Subcutaneous adipose tissue (tissue), 4 donors: ENCODE data around the gene EPHB2. TPM values are rescaled to one million over a fixed set of nuclear protein-coding genes. Genes with fewer than 3 reads are reported as not detected.

ENCODE experiments used
- total RNA-seq, 4 donors: library from RNA; depleted of rRNA; stranded (reverse); fragments of >200 nt; gene quantifications; one replicate each; pipeline ENCODE4 v1.1.0, GENCODE V29; 2016
- TF ChIP-seq, protein P1 (sequence below): fragments of 450-650 bp; IDR thresholded peaks from one replicate; pipeline ENCODE4 v1.5.1; 2016; ENCODE audit warnings: low read depth, mild to moderate bottlenecking, control low read depth, antibody characterized with exemption, moderate library complexity

EPHB2 gene
- total RNA-seq, 4 donors from 2014 or later = 1.6 to 9.2 (median 5.1) TPM

DNA sequence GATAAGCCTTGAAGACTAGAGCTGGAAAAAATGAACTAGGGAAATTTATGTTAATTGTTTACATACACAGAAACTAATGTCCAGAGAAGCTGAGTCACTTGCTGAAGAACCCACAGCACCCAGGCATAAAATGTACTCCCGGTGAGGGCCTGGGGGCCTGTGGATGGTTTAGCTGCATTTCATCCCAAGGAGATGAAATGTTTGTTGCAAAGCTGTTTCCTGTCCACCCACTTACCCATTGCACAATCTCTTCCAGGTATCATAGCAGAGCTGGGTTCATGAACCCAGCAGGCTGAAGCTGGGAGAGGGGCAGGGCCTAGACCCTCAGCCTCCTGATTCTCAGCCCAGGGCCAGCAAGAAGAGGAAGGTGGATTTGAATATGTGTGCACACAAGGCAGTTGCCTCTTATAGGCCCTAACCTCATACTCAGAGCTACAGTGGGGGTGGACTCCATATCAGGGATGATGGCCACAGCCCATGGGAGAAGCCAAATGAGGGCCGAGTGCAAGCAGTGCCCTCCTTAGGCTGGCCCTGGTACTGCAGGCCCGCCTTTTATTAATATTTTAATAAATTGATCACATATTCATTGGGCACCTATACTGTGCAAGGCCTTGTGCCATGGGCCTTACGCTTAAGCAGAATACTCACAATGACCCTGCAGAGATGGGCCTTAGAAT, 151.3 kb downstream of the EPHB2 start:
- TF ChIP-seq, protein P1, sequence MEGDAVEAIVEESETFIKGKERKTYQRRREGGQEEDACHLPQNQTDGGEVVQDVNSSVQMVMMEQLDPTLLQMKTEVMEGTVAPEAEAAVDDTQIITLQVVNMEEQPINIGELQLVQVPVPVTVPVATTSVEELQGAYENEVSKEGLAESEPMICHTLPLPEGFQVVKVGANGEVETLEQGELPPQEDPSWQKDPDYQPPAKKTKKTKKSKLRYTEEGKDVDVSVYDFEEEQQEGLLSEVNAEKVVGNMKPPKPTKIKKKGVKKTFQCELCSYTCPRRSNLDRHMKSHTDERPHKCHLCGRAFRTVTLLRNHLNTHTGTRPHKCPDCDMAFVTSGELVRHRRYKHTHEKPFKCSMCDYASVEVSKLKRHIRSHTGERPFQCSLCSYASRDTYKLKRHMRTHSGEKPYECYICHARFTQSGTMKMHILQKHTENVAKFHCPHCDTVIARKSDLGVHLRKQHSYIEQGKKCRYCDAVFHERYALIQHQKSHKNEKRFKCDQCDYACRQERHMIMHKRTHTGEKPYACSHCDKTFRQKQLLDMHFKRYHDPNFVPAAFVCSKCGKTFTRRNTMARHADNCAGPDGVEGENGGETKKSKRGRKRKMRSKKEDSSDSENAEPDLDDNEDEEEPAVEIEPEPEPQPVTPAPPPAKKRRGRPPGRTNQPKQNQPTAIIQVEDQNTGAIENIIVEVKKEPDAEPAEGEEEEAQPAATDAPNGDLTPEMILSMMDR = no peak

DNA sequence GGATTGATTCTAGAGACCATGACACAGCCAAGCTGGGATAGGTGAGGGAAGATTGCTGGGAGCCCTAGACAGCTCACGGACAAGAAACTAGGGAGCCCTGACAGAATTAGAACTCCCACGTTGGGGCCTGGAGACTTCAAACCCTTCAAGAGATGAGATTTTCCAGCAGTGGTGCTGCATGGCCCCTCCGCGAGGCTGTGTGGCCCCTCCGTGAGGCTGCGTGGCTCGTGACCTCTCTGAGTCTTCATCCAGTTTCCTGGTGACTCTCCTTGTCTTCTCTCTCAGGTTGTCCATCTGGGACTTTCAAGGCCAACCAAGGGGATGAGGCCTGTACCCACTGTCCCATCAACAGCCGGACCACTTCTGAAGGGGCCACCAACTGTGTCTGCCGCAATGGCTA, 152.1 kb downstream of the EPHB2 start:
- TF ChIP-seq, protein P1 = no peak

DNA sequence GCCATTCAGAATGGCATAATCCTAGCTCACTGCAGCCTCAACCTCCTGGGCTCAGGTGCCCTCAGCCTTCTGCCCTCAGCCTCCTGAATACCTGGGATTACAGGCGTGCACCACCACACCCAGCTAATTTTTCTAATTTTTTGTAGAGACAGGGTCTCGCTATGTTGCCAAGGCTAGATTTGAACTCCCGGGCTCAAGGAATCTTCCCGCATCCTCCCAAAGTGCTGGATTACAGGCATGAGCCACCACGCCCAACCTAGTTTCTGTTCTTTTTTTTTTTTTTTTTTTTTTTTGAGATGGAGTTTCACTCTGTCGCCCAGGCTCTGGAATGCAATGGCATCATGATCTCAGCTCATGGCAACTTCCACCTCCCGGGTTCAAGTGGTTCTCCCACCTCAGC, 153.1 kb downstream of the EPHB2 start:
- TF ChIP-seq, protein P1 = no peak

DNA sequence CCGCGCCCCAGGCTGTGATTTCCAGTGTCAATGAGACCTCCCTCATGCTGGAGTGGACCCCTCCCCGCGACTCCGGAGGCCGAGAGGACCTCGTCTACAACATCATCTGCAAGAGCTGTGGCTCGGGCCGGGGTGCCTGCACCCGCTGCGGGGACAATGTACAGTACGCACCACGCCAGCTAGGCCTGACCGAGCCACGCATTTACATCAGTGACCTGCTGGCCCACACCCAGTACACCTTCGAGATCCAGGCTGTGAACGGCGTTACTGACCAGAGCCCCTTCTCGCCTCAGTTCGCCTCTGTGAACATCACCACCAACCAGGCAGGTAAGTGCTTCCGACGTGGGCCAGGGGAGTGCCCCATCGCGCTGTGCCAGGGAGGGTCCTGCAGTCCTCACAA, 154.2 kb downstream of the EPHB2 start:
- TF ChIP-seq, protein P1 = no peak

DNA sequence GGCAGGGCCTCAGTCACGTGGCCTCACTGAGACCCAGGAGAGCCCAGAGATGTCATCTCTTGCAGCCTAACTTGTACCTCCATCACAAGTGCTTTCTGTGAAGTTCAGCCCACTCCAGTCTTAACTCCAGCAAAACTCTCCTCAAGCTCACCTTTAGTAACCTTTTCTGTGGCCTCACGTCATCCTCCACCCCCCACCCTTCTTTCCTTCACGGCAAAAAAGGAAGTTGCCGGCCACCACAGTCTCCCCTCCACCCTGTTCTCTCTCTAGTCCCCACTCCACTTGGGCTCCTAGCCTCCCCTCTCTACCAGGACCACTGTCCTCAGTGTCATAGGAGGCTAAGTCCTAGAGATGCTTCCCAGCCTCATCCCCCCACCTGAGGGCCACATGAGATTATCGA, 155.1 kb downstream of the EPHB2 start:
- TF ChIP-seq, protein P1 = no peak

DNA sequence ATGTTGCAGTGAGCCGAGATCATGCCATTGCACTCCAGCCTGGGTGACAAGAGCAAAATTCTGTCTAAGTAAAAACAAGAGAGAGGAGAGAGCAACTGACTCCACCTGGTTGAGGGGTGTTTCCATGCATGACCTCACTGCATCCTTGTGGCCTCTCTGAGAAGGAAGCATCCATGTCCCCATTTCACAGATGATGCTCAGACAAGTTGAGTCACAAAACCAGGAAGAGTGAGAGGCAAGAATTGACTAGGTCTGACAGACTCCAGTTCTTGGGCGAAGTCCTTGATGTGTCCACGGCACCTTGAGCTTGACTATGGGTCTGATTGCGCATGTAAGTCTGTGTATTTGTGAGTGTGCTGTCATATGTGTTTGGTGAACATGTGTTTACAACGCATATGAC, 156.2 kb downstream of the EPHB2 start:
- TF ChIP-seq, protein P1 = no peak

DNA sequence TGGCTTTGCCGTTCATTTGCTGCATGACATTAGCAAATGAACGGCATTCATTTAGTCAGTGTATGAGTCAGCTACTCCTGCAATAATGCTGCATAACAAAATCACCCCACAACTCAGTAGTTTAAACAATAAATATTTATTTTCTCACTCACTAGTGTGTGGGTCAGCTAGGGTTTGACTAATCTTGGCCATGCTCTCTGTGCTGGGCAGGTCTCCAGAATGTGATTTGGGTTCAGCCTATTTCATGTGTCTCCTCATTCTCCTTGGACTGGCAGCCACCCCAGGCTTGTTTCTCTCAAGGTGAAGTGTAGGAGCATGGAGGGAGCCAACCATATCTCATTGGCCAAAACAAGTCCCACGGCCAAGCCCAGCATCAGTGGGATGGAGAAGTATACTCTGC, 157.7 kb downstream of the EPHB2 start:
- TF ChIP-seq, protein P1 = no peak
